ENCODE data around the gene CPPED1.

DNA sequence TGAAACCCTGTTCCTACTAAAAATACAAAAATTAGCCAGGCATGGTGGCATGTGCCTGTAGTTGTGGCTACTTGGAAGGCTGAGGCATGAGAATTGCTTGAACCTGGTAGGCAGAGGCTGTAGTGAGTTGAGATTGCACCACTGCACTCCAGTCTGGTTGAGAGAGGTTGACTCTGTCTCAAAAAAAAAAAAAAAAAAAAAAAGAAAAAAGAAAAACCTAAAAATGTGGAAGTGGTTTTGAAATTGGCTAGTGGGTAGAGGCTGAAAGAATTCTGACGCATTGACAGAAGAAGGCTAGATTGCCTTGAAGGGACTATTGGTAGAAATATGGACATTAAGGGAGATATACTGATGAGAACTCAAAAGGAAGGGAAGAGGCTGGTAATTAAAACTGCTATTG, 33.6 kb upstream of the CPPED1 start:
- TF ChIP-seq, protein P1, sequence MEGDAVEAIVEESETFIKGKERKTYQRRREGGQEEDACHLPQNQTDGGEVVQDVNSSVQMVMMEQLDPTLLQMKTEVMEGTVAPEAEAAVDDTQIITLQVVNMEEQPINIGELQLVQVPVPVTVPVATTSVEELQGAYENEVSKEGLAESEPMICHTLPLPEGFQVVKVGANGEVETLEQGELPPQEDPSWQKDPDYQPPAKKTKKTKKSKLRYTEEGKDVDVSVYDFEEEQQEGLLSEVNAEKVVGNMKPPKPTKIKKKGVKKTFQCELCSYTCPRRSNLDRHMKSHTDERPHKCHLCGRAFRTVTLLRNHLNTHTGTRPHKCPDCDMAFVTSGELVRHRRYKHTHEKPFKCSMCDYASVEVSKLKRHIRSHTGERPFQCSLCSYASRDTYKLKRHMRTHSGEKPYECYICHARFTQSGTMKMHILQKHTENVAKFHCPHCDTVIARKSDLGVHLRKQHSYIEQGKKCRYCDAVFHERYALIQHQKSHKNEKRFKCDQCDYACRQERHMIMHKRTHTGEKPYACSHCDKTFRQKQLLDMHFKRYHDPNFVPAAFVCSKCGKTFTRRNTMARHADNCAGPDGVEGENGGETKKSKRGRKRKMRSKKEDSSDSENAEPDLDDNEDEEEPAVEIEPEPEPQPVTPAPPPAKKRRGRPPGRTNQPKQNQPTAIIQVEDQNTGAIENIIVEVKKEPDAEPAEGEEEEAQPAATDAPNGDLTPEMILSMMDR (IDR thresholded peaks at IDR 0.05): no peak
- no peak for TF ChIP-seq EP300 (IDR thresholded peaks at IDR 0.05)

All from tibial nerve (tissue), 4 donors.